Epithelial cell of prostate (primary cell): ENCODE data around the gene LTB4R2.
A peak's percentile ranks its signal among the peaks of the same experiment; 100 is the strongest.
"Not testable (repeated sequence)": the region's sequence is repeated elsewhere in the genome, so short reads cannot be mapped to it uniquely, and the experiment has no call there.

Experiments
- DNase-seq: peaks from one replicate; pipeline ENCODE4 v3.0.0-alpha.2; 2011; ENCODE audit warnings: low read depth, low spot score
- H3K27ac ChIP-seq: fragments of 450-650 bp; 2 replicates; pipeline ENCODE4 v1.5.1; 2017; ENCODE audit warnings: mild to moderate bottlenecking

Gene LTB4R2

GRCh38 chr14:24335461-24336171, 25.7 kb downstream of the LTB4R2 start:
- no peak for DNase-seq

DNA sequence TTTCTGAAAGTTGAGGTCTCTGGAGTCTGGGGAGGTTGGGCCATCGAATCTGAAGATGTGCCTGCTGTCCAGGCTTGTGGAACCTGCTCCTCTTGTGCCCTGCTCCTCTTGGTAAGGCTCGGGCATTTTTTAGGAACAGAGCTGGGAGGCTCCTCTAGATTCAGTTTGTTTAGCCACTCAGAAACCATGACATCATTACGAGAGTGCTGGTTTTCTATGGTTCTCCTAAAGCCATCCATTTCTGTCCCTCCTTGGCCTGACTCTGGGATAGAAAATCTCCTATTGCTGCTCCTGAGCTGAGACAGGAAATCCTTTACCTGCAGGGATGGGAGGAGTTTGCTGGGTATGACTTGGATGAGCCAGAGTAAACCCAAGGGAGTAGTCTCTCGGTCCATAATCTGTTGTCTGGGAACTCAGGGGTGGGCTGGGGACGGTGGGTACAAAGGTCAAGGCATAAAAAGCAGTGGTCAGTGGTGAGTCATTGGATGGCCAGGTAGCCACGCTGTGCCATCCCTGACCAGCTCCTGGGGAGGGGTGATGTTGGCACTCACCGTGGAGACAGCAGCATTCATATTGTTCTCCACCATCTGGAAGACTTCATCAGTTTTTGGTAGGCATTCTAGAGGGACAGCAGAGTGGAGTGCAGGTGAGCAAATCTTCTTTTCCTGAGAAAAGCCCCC, 27.3 kb downstream of the LTB4R2 start:
- no peak overlapping the region for H3K27ac ChIP-seq

More at GRCh38 chr14:24335461-24336171, 25.7 kb downstream of the LTB4R2 start:
- H3K27ac ChIP-seq, result no peak overlapping the region

DNA sequence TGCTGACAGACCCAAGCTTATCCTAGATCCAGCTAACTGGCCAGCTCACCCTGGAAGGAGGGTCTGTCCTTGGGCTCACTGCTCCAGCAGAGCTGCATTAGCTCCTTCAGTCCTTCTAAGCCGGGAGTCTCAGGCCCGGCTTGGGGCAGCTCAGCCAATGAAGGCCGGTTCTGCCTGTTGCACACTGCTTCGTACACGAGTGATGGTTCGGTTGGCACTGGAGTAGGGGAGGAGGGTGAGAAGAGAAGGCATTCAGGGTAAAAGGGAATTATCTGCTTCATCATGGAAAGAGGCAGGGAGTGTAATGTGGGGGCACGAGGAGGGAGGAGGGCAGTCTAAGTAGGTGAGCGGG, 27.9 kb downstream of the LTB4R2 start:
- no peak overlapping the region for H3K27ac ChIP-seq
- DNase-seq, result no peak

More for the DNA sequence above, 27.3 kb downstream of the LTB4R2 start:
- DNase-seq, result no peak

GRCh38 chr14:24338843-24339242, 28.9 kb downstream of the LTB4R2 start:
- DNase-seq, result no peak
- no peak overlapping the region for H3K27ac ChIP-seq

DNA sequence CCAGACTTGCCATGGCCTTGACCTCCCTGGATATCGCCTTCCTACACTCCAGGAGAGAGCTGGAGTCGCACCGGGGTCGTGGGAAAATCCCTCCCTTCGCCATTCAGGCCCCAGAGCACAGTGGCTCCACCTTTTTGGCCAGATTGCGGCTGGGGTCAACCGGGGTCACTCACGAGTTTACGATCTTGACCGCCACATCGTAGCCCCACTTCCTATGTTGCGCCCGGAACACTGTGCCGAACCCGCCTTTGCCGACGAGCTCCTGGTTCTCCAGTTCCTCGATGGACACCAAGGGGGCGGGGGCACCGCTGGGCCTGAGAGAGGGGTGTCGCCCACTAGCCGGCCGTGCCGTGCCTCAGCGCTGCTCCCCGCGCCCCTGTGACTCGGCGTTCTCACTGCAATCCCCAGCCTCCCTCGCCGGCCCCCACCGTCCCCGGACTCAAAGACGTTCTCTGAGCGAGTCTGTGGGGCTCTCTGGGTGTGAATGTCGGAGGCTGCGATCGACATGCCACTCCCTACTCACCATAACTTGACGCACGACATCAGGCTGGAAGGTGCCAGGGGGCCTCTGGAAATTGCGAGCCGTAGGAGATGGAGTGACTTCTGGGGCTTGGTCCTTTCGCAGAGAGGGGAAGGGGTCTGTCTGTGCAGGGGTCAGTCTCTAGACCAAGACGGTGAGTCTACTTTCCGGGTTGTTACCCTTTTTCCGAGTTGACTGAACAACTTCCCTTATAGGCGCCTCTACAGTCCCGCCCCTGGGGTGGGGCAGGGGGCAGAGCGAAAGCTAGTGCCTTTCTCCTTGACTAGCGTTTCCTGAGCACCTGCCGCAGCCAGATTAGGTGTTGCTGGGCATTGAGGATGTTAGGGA, 29.6 kb downstream of the LTB4R2 start, which contains the start of gene RIPK3:
Gene RIPK3 (minus strand): TSS at position 708 of the 868 bp plus-strand sequence. CDS start 165 bp downstream, at position 543.
- no peak within 1 kb of the TSS for H3K27ac ChIP-seq

GRCh38 chr14:24340606-24341005, 30.7 kb downstream of the LTB4R2 start:
- DNase-seq, result no peak
- H3K27ac ChIP-seq, result no peak overlapping the region

More for the DNA sequence above, 29.6 kb downstream of the LTB4R2 start, which contains the start of gene RIPK3:
- DNase-seq, result no peak

DNA sequence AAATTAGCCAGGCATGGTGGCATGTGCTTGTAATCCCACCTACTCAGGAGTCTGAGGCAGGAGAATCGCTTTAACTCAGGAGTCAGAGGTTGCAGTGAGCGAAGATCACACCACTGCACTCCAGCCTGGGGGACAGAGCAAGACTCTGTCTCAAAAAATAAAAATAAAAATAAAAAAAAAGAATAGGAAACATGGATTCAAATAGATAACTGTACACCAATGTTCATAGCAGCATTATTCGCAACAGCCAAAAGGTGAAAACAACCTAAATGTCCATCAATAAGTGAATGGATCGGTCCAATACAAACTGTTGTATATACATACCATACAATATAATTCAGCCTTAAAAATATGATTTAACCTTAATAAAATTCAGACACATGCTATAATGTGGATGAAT, 32.9 kb downstream of the LTB4R2 start:
- DNase-seq, result no peak
- H3K27ac ChIP-seq, result no peak overlapping the region

DNA sequence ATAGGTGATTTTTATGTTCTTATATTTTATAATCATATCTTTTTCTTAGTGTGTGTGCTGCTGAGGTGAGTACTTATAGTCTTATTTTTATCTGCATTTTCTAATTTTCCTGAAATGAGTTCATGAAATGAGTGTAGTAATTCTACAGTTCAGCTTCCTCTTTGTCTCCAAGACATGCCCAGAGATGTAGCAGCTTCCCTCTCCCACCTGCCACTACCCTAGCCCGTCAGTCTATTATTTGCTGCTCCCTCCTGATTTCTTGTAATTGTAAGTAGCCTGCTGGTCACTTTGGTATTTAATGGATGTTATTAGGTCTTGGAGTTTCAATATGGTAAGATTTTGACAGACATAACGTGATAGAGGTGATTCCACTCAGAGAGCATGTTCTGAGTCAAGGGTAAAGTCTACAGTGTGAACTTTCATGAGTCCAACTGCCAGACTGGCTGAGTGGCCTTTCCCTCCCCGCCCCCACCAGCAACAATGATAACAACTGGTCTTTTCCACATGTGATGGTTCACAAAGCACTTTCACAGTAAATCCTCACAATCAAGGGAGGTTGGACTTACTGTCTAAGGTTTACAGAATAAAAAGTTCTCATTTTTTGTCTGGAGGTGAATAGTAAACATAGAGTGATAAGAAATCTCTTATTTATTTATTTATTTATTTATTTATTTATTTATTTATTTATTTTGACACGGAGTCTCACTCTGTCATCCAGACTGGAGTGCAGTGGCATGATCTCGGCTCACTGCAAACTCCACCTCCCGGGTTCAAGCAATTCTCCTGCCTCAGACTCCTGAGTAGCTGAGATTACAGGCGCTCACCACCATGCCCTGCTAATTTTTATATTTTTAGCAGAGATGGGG, 34.1 kb downstream of the LTB4R2 start:
- DNase-seq, result no peak
- no peak overlapping the region for H3K27ac ChIP-seq

DNA sequence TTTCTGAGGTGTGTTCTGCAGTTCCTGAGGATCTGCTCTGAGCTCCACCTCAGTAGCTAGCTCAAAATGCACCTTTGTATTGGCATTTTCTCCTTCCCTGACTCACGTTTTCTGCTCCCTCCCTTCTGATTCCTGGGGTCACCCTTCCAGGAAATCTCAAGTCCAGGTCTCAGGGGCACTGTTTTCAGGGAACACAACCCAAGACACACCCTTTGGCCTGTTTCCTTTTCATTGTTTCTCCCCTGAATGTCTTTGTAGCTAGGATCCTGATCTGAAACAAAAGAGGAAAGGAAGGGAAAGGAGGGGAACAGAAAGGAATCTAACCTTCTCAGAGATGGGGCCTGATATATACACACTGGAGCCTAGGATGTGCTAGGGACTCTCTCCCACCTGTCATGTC, 37.2 kb downstream of the LTB4R2 start:
- no peak for DNase-seq

GRCh38 chr14:24348186-24348585, 38.2 kb downstream of the LTB4R2 start:
- no peak for DNase-seq
- no peak overlapping the region for H3K27ac ChIP-seq

More for the DNA sequence above, 37.2 kb downstream of the LTB4R2 start:
- H3K27ac ChIP-seq, result no peak overlapping the region

DNA sequence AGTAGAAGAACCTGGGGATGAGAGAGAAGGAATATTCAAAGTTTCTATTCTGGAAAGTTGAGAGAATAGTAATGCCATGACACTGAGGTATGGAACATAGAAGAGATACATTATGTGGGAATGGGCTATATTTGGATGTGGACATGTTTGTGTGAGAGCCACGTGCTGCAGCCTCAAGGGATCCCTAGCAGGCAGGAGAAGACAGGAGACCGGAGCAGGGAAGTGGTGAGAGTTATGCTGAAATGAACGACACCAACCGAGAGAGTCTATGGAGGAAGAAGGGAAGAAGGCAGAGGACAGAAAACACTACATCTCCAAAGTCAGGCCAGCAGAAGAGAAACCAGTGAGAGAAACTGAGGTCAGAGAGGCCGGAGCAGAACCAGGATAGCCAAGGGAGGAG, 39.8 kb downstream of the LTB4R2 start:
- no peak for DNase-seq
- H3K27ac ChIP-seq, result no peak overlapping the region

GRCh38 chr14:24351517-24351916, 41.6 kb downstream of the LTB4R2 start:
- H3K27ac ChIP-seq, result no peak overlapping the region

DNA sequence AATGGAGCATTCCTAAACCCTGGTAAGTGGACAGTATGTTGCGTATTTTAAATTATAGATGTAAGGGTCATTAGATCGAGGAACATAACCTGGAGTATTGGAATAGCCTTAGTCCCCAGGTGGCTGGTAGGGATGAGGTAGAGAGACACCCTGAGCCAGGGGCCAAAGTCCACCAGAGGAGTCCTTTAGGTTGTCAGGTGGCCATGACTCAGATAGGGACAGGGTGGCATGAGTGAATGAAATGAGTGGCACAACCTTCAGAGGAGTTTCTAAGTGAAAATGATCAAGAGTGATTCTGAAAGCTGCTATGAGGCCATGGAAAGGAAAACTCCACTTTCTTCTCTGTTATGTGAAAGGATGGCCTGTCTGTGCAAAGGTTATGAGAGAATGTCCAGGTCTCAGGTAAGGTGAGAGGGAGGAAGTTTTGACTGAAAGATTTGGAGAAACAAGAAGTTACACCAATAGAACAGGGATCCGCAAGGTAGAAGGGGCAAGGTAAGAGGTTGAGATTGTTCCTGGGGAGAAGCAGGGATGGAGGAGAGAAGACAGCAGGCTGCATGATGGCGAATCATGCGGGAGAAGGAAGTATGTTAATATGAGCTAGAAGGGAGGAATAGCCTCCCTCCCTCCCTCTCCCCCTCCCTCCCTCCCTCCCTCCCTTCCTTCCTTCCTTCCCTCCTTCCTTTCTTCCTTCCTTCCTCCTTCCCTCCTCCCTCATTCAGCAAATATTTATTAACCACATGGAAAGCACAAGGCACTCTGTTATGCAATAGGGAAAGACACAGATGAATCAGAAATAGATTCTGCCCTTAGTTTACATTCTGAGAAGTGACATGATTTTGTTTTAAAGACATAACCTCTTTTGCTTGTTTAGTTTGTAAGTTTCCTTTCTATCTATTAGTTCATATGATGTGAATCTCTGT, 43.9 kb downstream of the LTB4R2 start:
- peak overlapping the region; percentile 66 for H3K27ac ChIP-seq
- no peak for DNase-seq

More at GRCh38 chr14:24351517-24351916, 41.6 kb downstream of the LTB4R2 start:
- no peak for DNase-seq

- H3K27ac ChIP-seq, result peak overlapping the region; percentile 66
- not testable (repeated sequence) for DNase-seq
Observed at GRCh38 chr14:24354482-24354825, 44.5 kb downstream of the LTB4R2 start.

DNA sequence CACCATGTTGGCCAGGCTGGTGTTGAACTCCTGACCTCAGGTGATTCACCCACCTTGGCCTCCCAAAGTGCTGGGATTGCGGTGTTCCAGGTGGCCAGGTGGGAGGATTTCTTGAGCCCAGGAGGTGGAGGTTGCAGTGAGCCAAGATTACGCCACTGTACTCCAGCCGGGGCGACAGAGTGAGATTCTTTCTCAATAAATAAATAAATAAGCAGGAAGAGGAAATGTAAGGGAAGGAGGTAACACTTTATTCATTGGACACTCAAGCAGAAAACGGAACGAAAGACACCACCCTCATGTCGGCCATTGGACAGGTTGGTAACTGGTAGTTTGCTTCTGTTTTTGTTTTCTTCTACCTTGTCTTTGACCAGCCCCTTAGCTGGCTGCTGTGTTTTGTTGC, 45.1 kb downstream of the LTB4R2 start:
- H3K27ac ChIP-seq, result peak overlapping the region; percentile 66
- no peak for DNase-seq

DNA sequence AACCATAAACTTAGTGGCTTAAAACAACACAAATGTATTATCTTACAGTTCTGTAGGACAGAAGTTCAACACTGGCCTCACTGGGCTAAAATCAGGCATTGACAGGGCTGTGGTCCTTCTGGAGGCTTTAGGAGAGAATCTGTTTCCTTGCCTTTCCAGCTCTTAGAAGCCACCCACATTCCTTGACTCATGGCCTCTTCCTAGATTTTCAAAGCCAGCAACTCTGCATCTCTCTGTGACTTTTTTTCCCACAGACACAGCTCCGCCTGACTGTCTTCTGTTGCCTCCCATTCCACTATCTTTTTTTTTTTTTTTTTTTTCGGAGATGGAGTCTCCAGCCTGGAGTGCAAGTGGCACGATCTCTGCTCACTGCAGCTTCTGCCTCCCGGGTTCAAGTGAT, 46.3 kb downstream of the LTB4R2 start:
- DNase-seq, result no peak
- H3K27ac ChIP-seq, result no peak overlapping the region

DNA sequence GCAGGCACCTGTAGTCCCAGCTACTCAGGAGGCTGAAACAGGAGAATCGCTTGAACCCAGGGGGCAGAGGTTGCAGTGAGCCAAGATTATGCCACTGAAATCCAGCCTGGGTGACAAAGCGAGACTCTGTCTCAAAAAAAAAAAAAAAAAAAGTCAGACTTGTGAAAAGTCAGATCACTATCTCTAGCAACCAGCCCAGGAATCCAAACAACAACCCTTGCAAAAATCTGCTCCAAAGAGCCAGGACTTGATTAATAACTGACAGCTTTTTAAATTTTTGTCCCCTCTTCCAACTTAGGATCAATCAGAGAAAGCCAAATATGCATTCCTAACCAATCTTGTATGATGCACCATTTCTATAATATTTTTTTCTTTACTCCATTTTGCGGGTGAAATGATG, 50.3 kb downstream of the LTB4R2 start:
- no peak for DNase-seq
- H3K27ac ChIP-seq, result no peak overlapping the region

DNA sequence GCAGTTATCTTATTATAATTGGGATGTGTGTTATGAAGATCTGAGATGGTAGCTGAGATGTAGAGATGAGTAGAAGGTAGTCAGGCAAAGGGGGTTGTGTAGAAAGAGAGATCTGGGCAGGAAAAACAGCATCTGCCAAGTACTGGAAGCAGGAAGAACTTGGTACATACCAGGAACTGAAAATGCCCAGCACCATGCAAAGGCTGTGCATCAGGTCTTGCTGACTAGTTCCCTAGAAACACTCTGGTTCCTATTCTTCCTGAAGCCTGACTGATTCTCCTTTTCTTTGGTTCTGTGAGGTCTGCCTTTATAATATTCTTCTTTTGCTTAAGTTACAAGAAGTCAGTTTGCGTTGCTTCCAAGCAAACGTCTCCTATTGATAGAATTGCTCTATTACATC, 51.4 kb downstream of the LTB4R2 start:
- DNase-seq, result no peak
- no peak overlapping the region for H3K27ac ChIP-seq
